Neural cell (in vitro differentiated cells): Measurements from ENCODE around the gene MMP25. TPM values are rescaled to one million over a fixed set of nuclear protein-coding genes. Genes with fewer than 3 reads are reported as not detected.

Experiments used
- H2AFZ ChIP-seq: fragments of 200-600, 300-800 bp; sonication (generic), shearing (Covaris generic); 2 replicates; pipeline ENCODE4 v1.6.0; 2014; ENCODE audit warnings: low read depth, mild to moderate bottlenecking, antibody characterized with exemption, low read length, moderate library complexity
- H3F3A ChIP-seq: fragments of 200-600 bp; shearing (Covaris generic); 2 replicates; pipeline ENCODE4 v1.6.1; 2016; ENCODE audit warnings: mild to moderate bottlenecking, moderate library complexity, mixed read lengths, antibody characterized with exemption, low read length; ENCODE audit not compliant: insufficient read depth, poor library complexity, severe bottlenecking
- H3K27ac ChIP-seq: fragments of 200-600, 300-800 bp; sonication (generic), shearing (Covaris generic); 2 replicates; pipeline ENCODE4 v1.5.1; 2014; ENCODE audit warnings: mild to moderate bottlenecking, low read length, moderate library complexity
- H3K27me3 ChIP-seq: fragments of 300-800, 200-600 bp; sonication (generic), shearing (Covaris generic); 2 replicates; pipeline ENCODE4 v1.6.0; 2014; ENCODE audit warnings: mild to moderate bottlenecking, low read depth, low read length, moderate library complexity; ENCODE audit not compliant: insufficient read depth
- H3K36me3 ChIP-seq: fragments of 300-800, 200-600 bp; sonication (generic), shearing (Covaris generic); 2 replicates; pipeline ENCODE4 v1.5.1; 2014; ENCODE audit warnings: mild to moderate bottlenecking, antibody characterized with exemption, low read length, moderate library complexity; ENCODE audit not compliant: insufficient read depth
- H3K4me2 ChIP-seq: fragments of 300-800, 200-600 bp; sonication (generic), shearing (Covaris generic); 2 replicates; pipeline ENCODE4 v1.6.0; 2014; ENCODE audit warnings: mild to moderate bottlenecking, low read length
- H3K4me3 ChIP-seq: fragments of 300-800, 200-600 bp; sonication (generic), shearing (Covaris generic); 2 replicates; pipeline ENCODE4 v1.5.1; 2014; ENCODE audit warnings: mild to moderate bottlenecking, low read length, moderate library complexity
- H3K79me2 ChIP-seq: fragments of 200-600 bp; shearing (Covaris generic); replicated peaks from 2 replicates; pipeline ENCODE4 v1.6.0; 2014; ENCODE audit warnings: mild to moderate bottlenecking, low read length, moderate library complexity; ENCODE audit not compliant: insufficient read depth
- H3K9ac ChIP-seq: fragments of 300-800, 200-600 bp; sonication (generic), shearing (Covaris generic); 2 replicates; pipeline ENCODE4 v1.6.1; 2016; ENCODE audit warnings: mild to moderate bottlenecking, low read length, mixed read lengths
- H3K9me2 ChIP-seq: fragments of 200-600 bp; shearing (Covaris generic); 2 replicates; pipeline ENCODE4 v1.6.1; 2016; ENCODE audit warnings: mild to moderate bottlenecking, low read length, mixed read lengths; ENCODE audit not compliant: insufficient read depth
- H3K9me3 ChIP-seq: fragments of 200-600, 300-800 bp; sonication (generic), shearing (Covaris generic); 2 replicates; pipeline ENCODE4 v1.6.1; 2016; ENCODE audit warnings: mild to moderate bottlenecking, mixed run types, low read length, moderate library complexity, mixed read lengths
- H4K20me1 ChIP-seq: fragments of 200-600 bp; shearing (Covaris generic); 2 replicates; pipeline ENCODE4 v1.6.1; 2016; ENCODE audit warnings: mild to moderate bottlenecking, mixed run types; ENCODE audit not compliant: insufficient read depth
- CTCF ChIP-seq: fragments of 450-650 bp; IDR thresholded peaks from 2 replicates; pipeline ENCODE4 v1.5.1; 2014; ENCODE audit warnings: antibody characterized with exemption, mild to moderate bottlenecking, moderate library complexity; ENCODE audit not compliant: poor library complexity, severe bottlenecking
- EP300 ChIP-seq: fragments of 450-650 bp; conservative IDR thresholded peaks from 2 replicates; pipeline ENCODE4 v1.6.1; 2014; ENCODE audit warnings: antibody characterized with exemption, mild to moderate bottlenecking, moderate library complexity; ENCODE audit not compliant: poor library complexity, severe bottlenecking
- EZH2 ChIP-seq: fragments of 200-600, 300-800 bp; shearing (Covaris generic), sonication (generic); IDR thresholded peaks from 2 replicates; pipeline ENCODE4 v1.6.1; 2014; ENCODE audit warnings: antibody characterized with exemption, low read length, borderline replicate concordance, mild to moderate bottlenecking; ENCODE audit not compliant: insufficient read depth, poor library complexity, severe bottlenecking
- MXI1 ChIP-seq: fragments of 450-650 bp; conservative IDR thresholded peaks from 2 replicates; pipeline ENCODE4 v1.6.1; 2014; ENCODE audit warnings: antibody characterized with exemption, mild to moderate bottlenecking; ENCODE audit not compliant: poor library complexity, severe bottlenecking
- POLR2AphosphoS5 ChIP-seq: IDR thresholded peaks from 2 replicates; pipeline ENCODE4 v1.6.1; 2012
- RAD21 ChIP-seq: fragments of 450-650 bp; conservative IDR thresholded peaks from 2 replicates; pipeline ENCODE4 v1.6.1; 2014; ENCODE audit warnings: antibody characterized with exemption, mild to moderate bottlenecking, moderate library complexity
- REST ChIP-seq: IDR thresholded peaks from 2 replicates; pipeline ENCODE4 v1.6.1; 2012; ENCODE audit warnings: borderline replicate concordance
- SMC3 ChIP-seq: fragments of 450-650 bp; conservative IDR thresholded peaks from 2 replicates; pipeline ENCODE4 v1.6.1; 2014; ENCODE audit warnings: antibody characterized with exemption, mild to moderate bottlenecking, moderate library complexity; ENCODE audit not compliant: poor library complexity
- TAF1 ChIP-seq: IDR thresholded peaks from 2 replicates; pipeline ENCODE4 v1.6.1; 2012; ENCODE audit warnings: low read depth
- polyA plus RNA-seq: library from polyadenylated mRNA; depleted of rRNA; stranded (reverse); fragments of >200 nt; gene quantifications from 2 replicates; pipeline ENCODE4 v1.2.3, GENCODE V29; 2014

Gene MMP25
- polyA plus RNA-seq, 1 donor from 2014 or later, result not detected

GRCh38 chr16:3085868-3086595 is 39.7 kb downstream of the MMP25 start:
- Histone ChIP-seq H2AFZ (no peak overlapping the region), H3F3A (no peaks in the 10 kb centered on the region), H3K9ac (no peak overlapping the region), H3K27ac (no peak overlapping the region), H3K4me3 (no peak overlapping the region), H4K20me1 (no peaks in the 10 kb centered on the region), H3K9me3 (no peaks in the 10 kb centered on the region), H3K36me3 (no peaks in the 10 kb centered on the region), H3K9me2 (no peaks in the 10 kb centered on the region), H3K27me3 (no peaks in the 10 kb centered on the region), H3K4me2 (no peak overlapping the region), H3K79me2 (no peaks in the 10 kb centered on the region)
- no peak for TF ChIP-seq POLR2AphosphoS5
- TF ChIP-seq TAF1, result no peak
- no peak for TF ChIP-seq EP300
- TF ChIP-seq MXI1, result no peak
- TF ChIP-seq SMC3, result no peak
- no peak for TF ChIP-seq EZH2
- TF ChIP-seq CTCF, result no peak
- no peak for TF ChIP-seq REST
- TF ChIP-seq RAD21, result no peak

- Histone ChIP-seq H3K9ac (no peak overlapping the region), H3K4me3 (no peak overlapping the region), H4K20me1 (no peaks in the 10 kb centered on the region), H3F3A (no peaks in the 10 kb centered on the region), H3K9me3 (no peaks in the 10 kb centered on the region), H3K79me2 (no peaks in the 10 kb centered on the region), H3K27me3 (no peaks in the 10 kb centered on the region), H3K9me2 (no peaks in the 10 kb centered on the region), H3K36me3 (no peaks in the 10 kb centered on the region), H3K4me2 (no peak overlapping the region), H3K27ac (no peak overlapping the region), H2AFZ (no peak overlapping the region)
- no peak for TF ChIP-seq TAF1
- TF ChIP-seq CTCF, result no peak
- no peak for TF ChIP-seq RAD21
- TF ChIP-seq REST, result no peak
- TF ChIP-seq POLR2AphosphoS5, result no peak
- no peak for TF ChIP-seq MXI1
- TF ChIP-seq EZH2, result no peak
- TF ChIP-seq EP300, result no peak
- no peak for TF ChIP-seq SMC3
These were observed 40.4 kb downstream of the MMP25 start for GRCh38 chr16:3086596-3087242.
